ENCODE measurements around the gene DDX20. TPM values are rescaled to one million over a fixed set of nuclear protein-coding genes. Genes with fewer than 3 reads are reported as not detected.

DDX20 gene
- total RNA-seq, 2 experiments from 2014 or later = 15.3 to 15.9 TPM

GRCh38 chr1:111725192-111725591 lies 30.5 kb upstream of the DDX20 start:
- POLR2A ChIA-PET = interaction anchor here (0.7 kb wide), 1 partner anchor 10 kb away, joined by 3 read pairs; no protein-coding TSS in a partner anchor
- intact Hi-C loops (cut with micrococcal nuclease) = no loop called here
- no peak overlapping the region for H3K27ac Mint-ChIP-seq

GRCh38 chr1:111727056-111727455 lies 28.6 kb upstream of the DDX20 start:
- CTCF ChIA-PET = interaction anchor here (3.2 kb wide), 1 partner anchor 12 kb away, joined by 19 read pairs; no protein-coding TSS in a partner anchor
- H3K27ac Mint-ChIP-seq = no peak overlapping the region
- no peak for TF ChIP-seq CTCF (IDR thresholded peaks at IDR 0.05)
- H3K4me3 Mint-ChIP-seq = no peak overlapping the region
- no peaks in the 10 kb centered on the region for H3K27me3 Mint-ChIP-seq
- no peaks in the 10 kb centered on the region for H3K9me3 Mint-ChIP-seq
- POLR2A ChIA-PET = interaction anchor here (1.2 to 3.4 kb wide), 2 partner anchors 8 to 11 kb away, joined by 3 to 11 read pairs; no protein-coding TSS in a partner anchor
- H3K36me3 Mint-ChIP-seq (ENCODE audit: low read depth) = no peaks in the 10 kb centered on the region
- intact Hi-C loops (cut with micrococcal nuclease) = no loop called here
- H3K4me1 Mint-ChIP-seq (ENCODE audit: low read depth) = peaks cover 9% of the 10 kb centered on the region
- no peak for ATAC-seq
- no peak for DNase-seq

More at GRCh38 chr1:111725192-111725591, 30.5 kb upstream of the DDX20 start:
- no peak for TF ChIP-seq CTCF (IDR thresholded peaks at IDR 0.05)
- Mint-ChIP-seq H3K4me3 (no peak overlapping the region), H3K36me3 (ENCODE audit: low read depth) (no peaks in the 10 kb centered on the region), H3K27me3 (no peaks in the 10 kb centered on the region), H3K9me3 (no peaks in the 10 kb centered on the region), H3K4me1 (ENCODE audit: low read depth) (peaks cover 12% of the 10 kb centered on the region)
- ATAC-seq = no peak
- DNase-seq = no peak
- CTCF ChIA-PET = interaction anchor here (1.1 kb wide), 1 partner anchor 508 kb away, joined by 3 read pairs; no protein-coding TSS in a partner anchor

GRCh38 chr1:111729271-111729921 lies 26.3 kb upstream of the DDX20 start:
- POLR2A ChIA-PET = interaction anchor here (0.7 to 3.4 kb wide), 4 partner anchors 9 to 18 kb away, joined by 3 to 11 read pairs (median 3); partner anchors contain the start of gene INKA2
- ATAC-seq = no peak

GRCh38 chr1:111729946-111730681 lies 25.6 kb upstream of the DDX20 start:
- H3K27me3 Mint-ChIP-seq = no peaks in the 10 kb centered on the region
- CTCF ChIA-PET = interaction anchor here (3.2 to 5.3 kb wide), 2 partner anchors 15 kb away, joined by 19 to 31 read pairs; no protein-coding TSS in a partner anchor

More at GRCh38 chr1:111729271-111729921, 26.3 kb upstream of the DDX20 start:
- DNase-seq = no peak
- Mint-ChIP-seq H3K4me3 (no peak overlapping the region), H3K27ac (no peak overlapping the region), H3K4me1 (ENCODE audit: low read depth) (no peaks in the 10 kb centered on the region), H3K36me3 (ENCODE audit: low read depth) (no peaks in the 10 kb centered on the region), H3K9me3 (no peaks in the 10 kb centered on the region), H3K27me3 (no peaks in the 10 kb centered on the region)
- CTCF ChIA-PET = interaction anchor here (1.0 to 3.2 kb wide), 4 partner anchors 10 to 40 kb away, joined by 3 to 19 read pairs (median 4); partner anchors contain the start of gene INKA2
- intact Hi-C loops (cut with micrococcal nuclease) = no loop called here
- TF ChIP-seq CTCF (IDR thresholded peaks at IDR 0.05) = no peak

More at GRCh38 chr1:111729946-111730681, 25.6 kb upstream of the DDX20 start:
- no peak for TF ChIP-seq CTCF (IDR thresholded peaks at IDR 0.05)
- H3K27ac Mint-ChIP-seq = no peak overlapping the region
- H3K36me3 Mint-ChIP-seq (ENCODE audit: low read depth) = no peaks in the 10 kb centered on the region
- ATAC-seq (no peak), DNase-seq (no peak)
- no peak overlapping the region for H3K4me3 Mint-ChIP-seq
- H3K9me3 Mint-ChIP-seq = no peaks in the 10 kb centered on the region
- intact Hi-C loops (cut with micrococcal nuclease) = no loop called here
- POLR2A ChIA-PET = interaction anchor here (1.2 kb wide), 1 partner anchor 8 kb away, joined by 3 read pairs; no protein-coding TSS in a partner anchor
- H3K4me1 Mint-ChIP-seq (ENCODE audit: low read depth) = no peaks in the 10 kb centered on the region
